Activated T-cell treated with anti-CD3 and anti-CD28 coated beads, Interleukin-2, amount 50 U/mL, for 4 hours (primary cell): Measurements from ENCODE around the gene TRPT1. TPM values are rescaled to one million over a fixed set of nuclear protein-coding genes. Genes with fewer than 3 reads are reported as not detected.

Experiments used
- ATAC-seq, 2 donors: fragments of 200-7000 bp; cut with Tn5 transposase; one replicate each; pipeline ENCODE4 v1.10.0; 2021
- DNase-seq: peaks from one replicate; pipeline ENCODE4 v3.0.0-alpha.2; 2020
- H3K27me3 Mint-ChIP-seq: one replicate; pipeline ENCODE4 v1.8.0; 2021; ENCODE audit warnings: low read depth, mixed read lengths
- H3K36me3 Mint-ChIP-seq: one replicate; pipeline ENCODE4 v1.8.0; 2022; ENCODE audit warnings: mixed read lengths; ENCODE audit not compliant: insufficient read depth
- H3K4me1 Mint-ChIP-seq: one replicate; pipeline ENCODE4 v1.8.0; 2021; ENCODE audit warnings: low read depth, mixed read lengths
- H3K4me3 Mint-ChIP-seq: one replicate; pipeline ENCODE4 v1.8.0; 2021; ENCODE audit warnings: mild to moderate bottlenecking, moderate library complexity, mixed read lengths
- H3K9me3 Mint-ChIP-seq: one replicate; pipeline ENCODE4 v1.8.0; 2021; ENCODE audit warnings: mixed read lengths
- total RNA-seq, 3 donors: library from RNA; stranded (reverse); gene quantifications; one replicate each; pipeline ENCODE4 v1.2.1, GENCODE V29; 2021

Gene TRPT1
- total RNA-seq, 3 donors from 2014 or later: 24.3 to 31.0 (median 28.6) TPM

DNA sequence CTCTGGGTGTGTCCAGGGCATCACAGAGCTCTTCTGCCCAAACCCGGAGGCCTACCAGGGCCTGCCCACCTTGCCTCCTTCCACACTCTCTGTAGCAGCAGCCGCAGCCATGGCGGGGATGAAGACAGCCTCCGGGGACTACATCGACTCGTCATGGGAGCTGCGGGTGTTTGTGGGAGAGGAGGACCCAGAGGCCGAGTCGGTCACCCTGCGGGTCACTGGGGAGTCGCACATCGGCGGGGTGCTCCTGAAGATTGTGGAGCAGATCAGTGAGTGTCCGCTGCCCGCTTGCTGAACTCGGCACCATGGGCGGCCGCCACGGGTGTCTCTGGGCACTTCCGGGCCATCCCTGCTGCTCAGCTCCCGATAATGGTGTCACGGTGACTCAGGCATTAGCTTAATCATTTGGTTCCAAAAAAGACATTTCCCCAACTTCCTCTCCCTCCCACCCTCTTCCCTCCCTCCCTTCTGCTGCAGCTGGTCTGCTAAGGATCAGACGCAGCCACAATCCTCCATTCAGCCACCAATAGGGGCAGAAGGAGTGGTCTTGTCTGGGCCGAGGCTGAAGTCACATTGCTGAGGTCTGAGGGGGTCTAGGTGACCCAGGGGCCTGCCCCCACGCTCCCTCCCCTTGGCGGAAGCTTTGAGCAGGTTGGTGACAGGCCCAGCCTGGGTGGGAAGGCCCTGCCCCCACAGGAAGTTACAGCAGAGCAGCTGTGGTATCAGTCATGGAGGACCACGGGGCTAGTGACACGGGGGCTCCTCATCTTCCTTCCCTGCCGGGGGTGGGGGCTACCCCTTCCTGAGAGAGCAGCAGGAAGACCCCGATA lies 18.5 kb downstream of the TRPT1 start:
- H3K36me3 Mint-ChIP-seq: peaks cover 40% of the 10 kb centered on the region
- DNase-seq: peak; percentile 76
- H3K27me3 Mint-ChIP-seq: no peaks in the 10 kb centered on the region
- no peaks in the 10 kb centered on the region for H3K9me3 Mint-ChIP-seq
- peak overlapping the region; percentile 96 for H3K4me3 Mint-ChIP-seq
- H3K4me1 Mint-ChIP-seq: peaks cover 42% of the 10 kb centered on the region
- ATAC-seq: peak; percentile 78 to 79

- peak; percentile 41 to 58 for ATAC-seq
- Mint-ChIP-seq H3K4me1 (peaks cover 40% of the 10 kb centered on the region), H3K27me3 (no peaks in the 10 kb centered on the region), H3K9me3 (no peaks in the 10 kb centered on the region), H3K36me3 (peaks cover 38% of the 10 kb centered on the region), H3K4me3 (peak within 1 kb of the TSS; percentile 96)
- DNase-seq: peak; percentile 68
Observed at GRCh38 chr11:64206457-64207255, 19.3 kb downstream of the TRPT1 start, which contains the start of gene FERMT3. FERMT3 (plus strand) TSS chr11:64206721; CDS start chr11:64207365, 644 bp downstream.

- peak overlapping the region; percentile 62 for H3K4me3 Mint-ChIP-seq
- H3K36me3 Mint-ChIP-seq: peaks cover 41% of the 10 kb centered on the region
- ATAC-seq: peak in 1 of 2 donors; percentile 23
- peak; percentile 77 for DNase-seq
- no peaks in the 10 kb centered on the region for H3K27me3 Mint-ChIP-seq
- H3K4me1 Mint-ChIP-seq: peaks cover 40% of the 10 kb centered on the region
- no peaks in the 10 kb centered on the region for H3K9me3 Mint-ChIP-seq
Observed at GRCh38 chr11:64204464-64204989, 21.5 kb downstream of the TRPT1 start.

GRCh38 chr11:64204080-64204440 lies 21.9 kb downstream of the TRPT1 start:
- Mint-ChIP-seq H3K27me3 (no peaks in the 10 kb centered on the region), H3K4me1 (peaks cover 37% of the 10 kb centered on the region), H3K4me3 (no peak overlapping the region), H3K36me3 (peaks cover 38% of the 10 kb centered on the region), H3K9me3 (no peaks in the 10 kb centered on the region)
- DNase-seq (no peak), ATAC-seq (no peak)

DNA sequence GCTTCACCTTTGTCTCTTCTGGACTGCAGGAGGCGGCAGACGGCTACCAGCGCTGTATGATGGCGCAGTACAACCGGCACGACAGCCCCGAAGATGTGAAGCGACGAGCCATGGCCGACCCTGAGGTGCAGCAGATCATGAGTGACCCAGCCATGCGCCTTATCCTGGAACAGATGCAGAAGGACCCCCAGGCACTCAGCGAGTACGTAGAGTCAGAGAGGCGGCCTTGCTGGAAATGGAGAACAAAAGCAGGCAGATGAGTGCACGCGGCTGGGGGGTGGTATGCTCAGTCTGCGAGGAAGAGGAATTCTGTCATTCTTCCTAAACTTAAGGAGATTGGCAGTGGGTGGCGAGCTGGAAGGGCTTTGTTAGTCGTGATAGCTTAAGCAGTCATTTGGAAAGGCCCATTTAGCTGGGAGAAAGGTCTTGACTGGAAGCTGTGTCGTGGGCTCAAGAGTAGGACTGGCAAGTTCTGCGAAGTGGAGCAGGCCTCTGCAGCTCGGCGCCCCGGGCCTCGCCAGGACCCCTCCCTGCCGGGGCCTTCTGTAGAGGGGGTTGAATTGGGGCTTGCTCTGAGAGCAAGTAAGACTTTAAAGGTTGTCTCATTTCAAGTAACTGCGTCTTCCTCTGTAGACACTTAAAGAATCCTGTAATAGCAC lies 22.4 kb downstream of the TRPT1 start:
- Mint-ChIP-seq H3K9me3 (no peaks in the 10 kb centered on the region), H3K36me3 (peaks cover 35% of the 10 kb centered on the region), H3K27me3 (no peaks in the 10 kb centered on the region), H3K4me1 (peaks cover 32% of the 10 kb centered on the region), H3K4me3 (no peak overlapping the region)
- no peak for DNase-seq
- no peak for ATAC-seq

GRCh38 chr11:64202992-64203391 lies 23.0 kb downstream of the TRPT1 start:
- Mint-ChIP-seq H3K27me3 (no peaks in the 10 kb centered on the region), H3K4me3 (no peak overlapping the region), H3K4me1 (peaks cover 30% of the 10 kb centered on the region), H3K36me3 (peaks cover 35% of the 10 kb centered on the region), H3K9me3 (no peaks in the 10 kb centered on the region)
- ATAC-seq (no peak), DNase-seq (no peak)

DNA sequence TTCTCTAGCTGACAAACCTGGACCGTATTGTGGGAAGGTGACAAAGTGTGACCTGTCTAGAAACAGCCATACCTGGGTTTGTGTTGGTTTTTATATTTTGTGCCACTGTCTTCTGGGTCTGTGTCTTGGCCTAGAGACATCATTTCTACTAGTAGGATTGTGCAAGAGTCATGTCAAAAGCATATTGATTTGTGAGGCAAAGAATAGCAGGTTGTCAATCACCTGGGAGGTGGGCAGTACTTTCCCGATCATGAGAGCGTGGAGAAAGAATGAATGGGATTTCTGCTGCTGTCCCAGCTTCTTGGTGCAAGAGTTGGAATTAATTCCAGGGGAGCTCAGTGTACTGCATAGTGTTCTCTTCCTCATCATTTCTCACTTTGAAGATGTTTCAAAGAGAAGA lies 24.4 kb downstream of the TRPT1 start:
- H3K27me3 Mint-ChIP-seq: no peaks in the 10 kb centered on the region
- no peaks in the 10 kb centered on the region for H3K9me3 Mint-ChIP-seq
- H3K4me3 Mint-ChIP-seq: no peak overlapping the region
- H3K4me1 Mint-ChIP-seq: peaks cover 28% of the 10 kb centered on the region
- ATAC-seq (no peak), DNase-seq (no peak)
- peaks cover 37% of the 10 kb centered on the region for H3K36me3 Mint-ChIP-seq

DNA sequence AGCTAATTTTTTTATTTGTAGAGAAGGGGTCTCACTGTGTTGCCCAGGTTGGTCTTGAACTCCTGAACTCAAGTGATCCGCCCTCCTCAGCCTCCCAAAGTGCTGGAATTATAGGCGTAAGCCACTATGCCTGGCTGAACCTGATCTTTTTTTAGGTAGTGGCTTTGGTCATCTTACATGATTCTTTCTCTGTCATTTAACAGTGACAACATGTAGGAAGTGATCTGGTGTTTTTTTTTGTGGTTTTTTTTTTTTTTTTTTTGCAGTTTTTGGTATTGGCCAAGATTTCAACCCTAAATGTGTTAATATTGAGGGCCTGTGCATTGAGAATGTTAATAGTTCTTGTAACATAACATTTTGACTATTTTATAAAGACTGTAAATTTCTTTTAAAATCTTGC lies 27.5 kb downstream of the TRPT1 start:
- Mint-ChIP-seq H3K4me1 (peaks cover 3% of the 10 kb centered on the region), H3K9me3 (no peaks in the 10 kb centered on the region), H3K36me3 (peaks cover 46% of the 10 kb centered on the region), H3K4me3 (no peak overlapping the region), H3K27me3 (no peaks in the 10 kb centered on the region)
- DNase-seq (no peak), ATAC-seq (no peak)

- DNase-seq (no peak), ATAC-seq (no peak)
- Mint-ChIP-seq H3K4me1 (peaks cover 11% of the 10 kb centered on the region), H3K4me3 (no peak overlapping the region), H3K27me3 (no peaks in the 10 kb centered on the region), H3K9me3 (no peaks in the 10 kb centered on the region), H3K36me3 (peaks cover 41% of the 10 kb centered on the region)
Observed at GRCh38 chr11:64196626-64197025, 29.4 kb downstream of the TRPT1 start.

GRCh38 chr11:64192434-64192833 lies 33.6 kb downstream of the TRPT1 start:
- H3K9me3 Mint-ChIP-seq: no peaks in the 10 kb centered on the region
- H3K4me1 Mint-ChIP-seq: peaks cover 28% of the 10 kb centered on the region
- no peaks in the 10 kb centered on the region for H3K27me3 Mint-ChIP-seq
- no peak overlapping the region for H3K4me3 Mint-ChIP-seq
- ATAC-seq: no peak
- DNase-seq: no peak
- H3K36me3 Mint-ChIP-seq: peaks cover 38% of the 10 kb centered on the region

DNA sequence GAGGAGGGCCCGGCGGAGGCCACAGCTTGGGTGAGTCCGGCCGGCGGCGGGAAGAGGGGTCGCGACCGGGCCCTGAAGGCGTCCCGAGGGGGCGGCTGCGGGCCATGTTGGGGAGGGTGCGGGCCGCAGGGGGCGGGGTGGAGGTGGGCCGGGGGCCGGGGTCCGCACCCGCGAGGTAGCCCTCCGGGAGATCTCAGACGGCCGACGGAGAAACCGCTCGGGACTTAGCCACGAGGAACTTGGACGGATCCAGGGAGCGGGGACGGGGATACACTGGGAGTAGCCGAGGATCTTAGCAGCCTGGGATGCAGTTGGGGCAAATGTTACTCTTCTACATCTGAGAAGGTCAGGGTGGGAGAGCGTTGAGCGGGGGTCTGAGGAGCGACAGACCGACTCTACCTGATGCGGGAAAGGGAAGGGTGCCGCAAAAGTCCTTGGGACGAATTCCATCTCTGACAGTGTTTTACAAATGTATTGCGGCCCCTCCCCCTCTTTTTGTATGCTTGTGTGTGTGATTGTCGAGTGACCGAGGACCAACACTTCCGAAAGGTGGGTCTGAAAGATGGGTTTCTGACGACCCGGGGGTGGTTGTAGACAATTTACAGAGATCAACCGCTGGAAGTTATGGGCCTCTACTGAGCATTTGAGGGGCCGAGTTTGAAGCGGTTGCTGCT lies 39.4 kb downstream of the TRPT1 start:
- H3K9me3 Mint-ChIP-seq: no peaks in the 10 kb centered on the region
- no peak for ATAC-seq

DNA sequence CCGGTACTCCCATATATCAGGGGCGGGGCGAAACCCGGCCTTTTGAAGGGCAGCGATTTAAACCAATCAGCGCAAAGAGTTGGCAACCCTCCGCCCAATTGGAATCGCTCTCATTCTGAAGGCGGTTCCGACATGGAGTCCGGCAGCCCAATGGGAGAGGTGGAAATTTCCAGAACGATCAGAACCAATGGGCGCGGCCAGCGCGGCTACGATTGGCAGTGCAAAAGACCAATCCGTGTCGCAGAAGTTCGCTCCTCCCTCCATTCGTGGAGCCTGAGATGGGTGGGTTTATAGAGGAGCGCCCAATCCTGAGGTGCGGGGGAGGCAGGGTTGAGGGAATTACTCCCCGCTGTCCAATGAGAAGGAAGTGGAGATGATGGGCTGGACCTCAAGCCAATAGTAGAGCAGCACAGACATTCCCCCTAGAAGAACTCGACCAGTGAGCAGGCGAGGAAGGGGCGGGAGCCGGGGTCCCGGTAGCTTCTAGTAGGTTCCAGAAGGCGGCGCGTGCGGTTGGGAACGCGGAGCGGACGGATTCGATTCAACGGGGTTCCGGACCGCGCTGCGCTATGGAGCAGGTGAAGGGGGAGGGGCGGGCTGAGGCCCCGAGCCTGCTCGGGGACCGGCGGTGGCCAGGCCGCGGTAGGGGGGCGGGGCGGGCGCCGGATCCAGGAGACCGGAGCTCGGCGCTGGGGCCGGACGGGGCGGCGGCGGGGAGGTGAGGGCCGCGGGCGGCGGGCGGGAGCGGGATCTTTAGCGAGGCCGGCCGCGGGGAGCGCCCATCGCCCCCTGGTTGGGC lies 40.1 kb downstream of the TRPT1 start, which contains the start of gene STIP1:
Gene STIP1, plus strand, starts transcription at position 479 of the 799 bp plus-strand sequence. Its CDS starts 91 bp downstream, at position 570.
- Mint-ChIP-seq H3K4me1 (peaks cover 39% of the 10 kb centered on the region), H3K27me3 (no peaks in the 10 kb centered on the region), H3K9me3 (no peaks in the 10 kb centered on the region), H3K4me3 (peak within 1 kb of the TSS; percentile 96), H3K36me3 (peaks cover 5% of the 10 kb centered on the region)
- ATAC-seq (peak; percentile 87 to 88), DNase-seq (peak; percentile 97)

More for the DNA sequence above, 39.4 kb downstream of the TRPT1 start:
- no peak for DNase-seq
- H3K36me3 Mint-ChIP-seq: peaks cover 5% of the 10 kb centered on the region
- H3K4me1 Mint-ChIP-seq: peaks cover 34% of the 10 kb centered on the region
- no peaks in the 10 kb centered on the region for H3K27me3 Mint-ChIP-seq
- H3K4me3 Mint-ChIP-seq: no peak overlapping the region

GRCh38 chr11:64185175-64185692 lies 40.8 kb downstream of the TRPT1 start:
- H3K36me3 Mint-ChIP-seq: peaks cover 3% of the 10 kb centered on the region
- no peaks in the 10 kb centered on the region for H3K27me3 Mint-ChIP-seq
- peak overlapping the region; percentile 96 for H3K4me3 Mint-ChIP-seq
- ATAC-seq (peak in 1 of 2 donors; percentile 3), DNase-seq (no peak)
- H3K4me1 Mint-ChIP-seq: peaks cover 35% of the 10 kb centered on the region
- H3K9me3 Mint-ChIP-seq: no peaks in the 10 kb centered on the region
